GM21528 (cell line): Measurements from ENCODE around the gene SMAD6.

ENCODE experiments used
- ATAC-seq: cut with Tn5 transposase; IDR thresholded peaks from one replicate; pipeline ENCODE4 v1.9.1; 2021; ENCODE audit warnings: mild to moderate bottlenecking, moderate library complexity; ENCODE audit not compliant: unreplicated experiment, low FRiP score

The SMAD6 gene

GRCh38 chr15:66718220-66718988 lies 16.4 kb downstream of the SMAD6 start:
- no peak for ATAC-seq

GRCh38 chr15:66719471-66719870 lies 17.4 kb downstream of the SMAD6 start:
- ATAC-seq, result no peak

GRCh38 chr15:66720206-66721010 lies 18.4 kb downstream of the SMAD6 start:
- ATAC-seq, result no peak

- no peak for ATAC-seq
Observed at GRCh38 chr15:66721020-66721419, 19.0 kb downstream of the SMAD6 start.

GRCh38 chr15:66721501-66721937 lies 19.5 kb downstream of the SMAD6 start:
- no peak for ATAC-seq

GRCh38 chr15:66721954-66722353 lies 19.9 kb downstream of the SMAD6 start:
- no peak for ATAC-seq

- ATAC-seq, result no peak
Observed at GRCh38 chr15:66722757-66723540, 20.9 kb downstream of the SMAD6 start.

GRCh38 chr15:66723826-66724731 lies 22.0 kb downstream of the SMAD6 start:
- ATAC-seq, result no peak

GRCh38 chr15:66724732-66725463 lies 22.9 kb downstream of the SMAD6 start:
- no peak for ATAC-seq

- no peak for ATAC-seq
Observed at GRCh38 chr15:66725464-66725785, 23.4 kb downstream of the SMAD6 start.

- ATAC-seq, result no peak
Observed at GRCh38 chr15:66726386-66726785, 24.4 kb downstream of the SMAD6 start.

- no peak for ATAC-seq
Observed at GRCh38 chr15:66729331-66729951, 27.4 kb downstream of the SMAD6 start.

GRCh38 chr15:66730168-66731021 lies 28.4 kb downstream of the SMAD6 start:
- no peak for ATAC-seq

GRCh38 chr15:66733976-66734375 lies 31.9 kb downstream of the SMAD6 start:
- ATAC-seq, result no peak

- ATAC-seq, result no peak
Observed at GRCh38 chr15:66734961-66735908, 33.2 kb downstream of the SMAD6 start.

- no peak for ATAC-seq
Observed at GRCh38 chr15:66735909-66736305, 33.9 kb downstream of the SMAD6 start.
